Upper lobe of right lung (tissue), 1 donor: Measurements from ENCODE around the gene INPP4A. TPM values are rescaled to one million over a fixed set of nuclear protein-coding genes. Genes with fewer than 3 reads are reported as not detected.

ENCODE experiments used
- ATAC-seq: fragments of 200-7000 bp; cut with Tn5 transposase; one replicate; pipeline ENCODE4 v1.9.1; 2020; ENCODE audit warnings: mild to moderate bottlenecking, moderate library complexity
- DNase-seq: peaks from one replicate; pipeline ENCODE4 v3.0.0-alpha.2; 2020
- H3K27ac ChIP-seq: fragments of 200-600 bp; one replicate; pipeline ENCODE4 v1.8.0; 2022
- H3K27me3 ChIP-seq: fragments of 200-600 bp; one replicate; pipeline ENCODE4 v1.8.0; 2022; ENCODE audit warnings: mild to moderate bottlenecking
- H3K36me3 ChIP-seq: fragments of 200-600 bp; one replicate; pipeline ENCODE4 v1.8.0; 2022
- H3K4me1 ChIP-seq: fragments of 200-600 bp; one replicate; pipeline ENCODE4 v1.8.0; 2022
- H3K4me3 ChIP-seq: fragments of 200-600 bp; one replicate; pipeline ENCODE4 v1.8.0; 2022; ENCODE audit warnings: mild to moderate bottlenecking
- H3K9me3 ChIP-seq: fragments of 200-600 bp; one replicate; pipeline ENCODE4 v1.8.0; 2022
- CTCF ChIP-seq: fragments of 200-600 bp; IDR thresholded peaks from one replicate; pipeline ENCODE4 v1.8.0; 2022; ENCODE audit warnings: antibody characterized with exemption
- intact Hi-C: fragments of 100-400 bp; cut with DNase I; formaldehyde crosslinking; loops from one replicate; pipeline ENCODE4 v1.11.0; 2022
- total RNA-seq: library from RNA; stranded (reverse); fragmentation: NEBNext Ultra II Directional; extraction: Animal tissue kit (Norgen Biotek cat#: 25700); gene quantifications from one replicate; pipeline ENCODE4 v1.2.1, GENCODE V29; 2021
- donor health status: DM: no; HTN: yes; CAD: no; lungs with severe emphysema.

The INPP4A gene
- total RNA-seq, 1 donor from 2014 or later: 35.0 TPM

- H3K4me3 ChIP-seq: no peak overlapping the region
- intact Hi-C loops: no loop called here
- no peak overlapping the region for H3K27ac ChIP-seq
- no peak for TF ChIP-seq CTCF
- no peaks in the 10 kb centered on the region for H3K4me1 ChIP-seq
- no peaks in the 10 kb centered on the region for H3K27me3 ChIP-seq
- ATAC-seq: no peak
- H3K9me3 ChIP-seq: no peaks in the 10 kb centered on the region
- H3K36me3 ChIP-seq: peaks cover 87% of the 10 kb centered on the region
- no peak for DNase-seq
These were observed 127.6 kb downstream of the INPP4A start for GRCh38 chr2:98572211-98572610.

GRCh38 chr2:98572676-98573075, 128.0 kb downstream of the INPP4A start:
- no peak for ATAC-seq
- H3K4me1 ChIP-seq: no peaks in the 10 kb centered on the region
- no peak overlapping the region for H3K27ac ChIP-seq
- peaks cover 87% of the 10 kb centered on the region for H3K36me3 ChIP-seq
- TF ChIP-seq CTCF: no peak
- intact Hi-C loops: no loop called here
- H3K4me3 ChIP-seq: no peak overlapping the region
- no peak for DNase-seq
- no peaks in the 10 kb centered on the region for H3K27me3 ChIP-seq
- H3K9me3 ChIP-seq: no peaks in the 10 kb centered on the region

- Histone ChIP-seq H3K27ac (no peak overlapping the region), H3K36me3 (peaks cover 87% of the 10 kb centered on the region), H3K9me3 (no peaks in the 10 kb centered on the region), H3K4me3 (no peak overlapping the region), H3K27me3 (no peaks in the 10 kb centered on the region), H3K4me1 (no peaks in the 10 kb centered on the region)
- DNase-seq: no peak
- intact Hi-C loops: no loop called here
- no peak for ATAC-seq
- TF ChIP-seq CTCF: no peak
These were observed 128.8 kb downstream of the INPP4A start for GRCh38 chr2:98573426-98573825.

- no peak for TF ChIP-seq CTCF
- Histone ChIP-seq H3K36me3 (peaks cover 77% of the 10 kb centered on the region), H3K27me3 (no peaks in the 10 kb centered on the region), H3K27ac (no peak overlapping the region), H3K9me3 (no peaks in the 10 kb centered on the region), H3K4me1 (no peaks in the 10 kb centered on the region), H3K4me3 (no peak overlapping the region)
- DNase-seq (no peak), ATAC-seq (no peak)
- intact Hi-C loops: no loop called here
These were observed 132.1 kb downstream of the INPP4A start for GRCh38 chr2:98576666-98577312.

- intact Hi-C loops: no loop called here
- Histone ChIP-seq H3K9me3 (no peaks in the 10 kb centered on the region), H3K36me3 (peaks cover 75% of the 10 kb centered on the region), H3K27ac (no peak overlapping the region), H3K4me1 (no peaks in the 10 kb centered on the region), H3K27me3 (no peaks in the 10 kb centered on the region), H3K4me3 (no peak overlapping the region)
- ATAC-seq: no peak
- no peak for TF ChIP-seq CTCF
- DNase-seq: no peak
These were observed 132.7 kb downstream of the INPP4A start for GRCh38 chr2:98577313-98577712.

- Histone ChIP-seq H3K4me1 (no peaks in the 10 kb centered on the region), H3K9me3 (no peaks in the 10 kb centered on the region), H3K4me3 (no peak overlapping the region), H3K27me3 (no peaks in the 10 kb centered on the region), H3K27ac (no peak overlapping the region), H3K36me3 (peaks cover 77% of the 10 kb centered on the region)
- no peak for DNase-seq
- TF ChIP-seq CTCF: no peak
- ATAC-seq: no peak
- intact Hi-C loops: no loop called here
These were observed 133.6 kb downstream of the INPP4A start for GRCh38 chr2:98578231-98578630.
